PC-9 (cell line): Measurements from ENCODE around the gene FOLR2. TPM values are rescaled to one million over a fixed set of nuclear protein-coding genes. Genes with fewer than 3 reads are reported as not detected.

Experiments
- BruUV-seq: library from RNA; stranded (reverse); fragments of 400-500 nt; replicated peaks from 2 replicates; lab custom pipeline; 2021; lab: Mats Ljungman, UMichigan
- CTCF ChIA-PET: fragments of 300-600 bp; sonication (Branson Sonifier 250); formaldehyde crosslinking; loops from one replicate; lab custom pipeline; 2022; ENCODE audit warnings: antibody characterized with exemption; lab: Charles Lee
- POLR2A ChIA-PET: fragments of 300-600 bp; sonication (Branson Sonifier 250); formaldehyde crosslinking; loops from one replicate; lab custom pipeline; 2022; ENCODE audit warnings: antibody characterized with exemption; ENCODE audit not compliant: unreplicated experiment; lab: Charles Lee
- DNase-seq, 2 experiments: peaks; one replicate each; pipeline versions ENCODE4 v3.0.0 to v3.0.0-alpha.2; 2015 to 2022; ENCODE audit warnings: mixed read lengths in 1 of 2
- H2AFZ ChIP-seq: fragments of 200-600 bp; sonication (generic); 2 replicates; pipeline ENCODE4 v1.8.1; 2017; ENCODE audit warnings: antibody characterized with exemption
- H3F3A ChIP-seq: fragments of 200-600 bp; sonication (generic); 2 replicates; pipeline ENCODE4 v1.8.1; 2017; ENCODE audit warnings: antibody characterized with exemption, mild to moderate bottlenecking, low read depth; ENCODE audit not compliant: insufficient read depth
- H3K27ac ChIP-seq: fragments of 200-600 bp; sonication (generic); 2 replicates; pipeline ENCODE4 v1.6.1; 2016; ENCODE audit warnings: mixed run types
- H3K27me3 ChIP-seq: fragments of 200-600 bp; sonication (generic); 2 replicates; pipeline ENCODE4 v1.6.1; 2016; ENCODE audit warnings: low read depth, mixed run types; ENCODE audit not compliant: insufficient read depth
- H3K36me3 ChIP-seq: fragments of 200-600 bp; sonication (generic); 2 replicates; pipeline ENCODE4 v1.6.1; 2016; ENCODE audit warnings: low read depth, mixed run types
- H3K4me1 ChIP-seq: fragments of 200-600 bp; sonication (generic); replicated peaks from 2 replicates; pipeline ENCODE4 v1.6.1; 2016; ENCODE audit warnings: mixed run types; ENCODE audit not compliant: insufficient read depth
- H3K4me2 ChIP-seq: fragments of 200-600 bp; sonication (generic); 2 replicates; pipeline ENCODE4 v1.6.1; 2017; ENCODE audit warnings: mixed run types
- H3K4me3 ChIP-seq: fragments of 200-600 bp; sonication (generic); 2 replicates; pipeline ENCODE4 v1.6.1; 2016; ENCODE audit warnings: mixed run types
- H3K79me2 ChIP-seq: fragments of 200-600 bp; sonication (generic); 2 replicates; pipeline ENCODE4 v1.6.1; 2017; ENCODE audit warnings: low read depth, mixed run types
- H3K9me2 ChIP-seq: fragments of 200-600 bp; sonication (generic); 2 replicates; pipeline ENCODE4 v1.8.1; 2017; ENCODE audit warnings: mild to moderate bottlenecking; ENCODE audit not compliant: insufficient read depth
- H3K9me3 ChIP-seq: fragments of 200-600 bp; sonication (generic); 2 replicates; pipeline ENCODE4 v1.8.1; 2016; ENCODE audit warnings: low read depth; ENCODE audit not compliant: insufficient read depth
- H4K20me1 ChIP-seq: fragments of 200-600 bp; sonication (generic); 2 replicates; pipeline ENCODE4 v1.8.1; 2017; ENCODE audit not compliant: insufficient read depth
- EZH2 ChIP-seq: fragments of 200-600 bp; sonication (generic); IDR thresholded peaks from 2 replicates; pipeline ENCODE4 v1.8.0; 2017; ENCODE audit warnings: antibody characterized with exemption, low read depth
- intact Hi-C: fragments of 100-400 bp; cut with micrococcal nuclease; formaldehyde crosslinking; loops from one replicate; pipeline ENCODE4 v1.10.0; 2022; ENCODE audit not compliant: unreplicated experiment
- total RNA-seq: library from RNA; stranded (reverse); gene quantifications from 2 replicates; pipeline ENCODE4 v1.2.3, GENCODE V29; 2021
- TF ChIP-seq, protein P1 (sequence below): fragments of 200-600 bp; sonication (generic); conservative IDR thresholded peaks from 2 replicates; pipeline ENCODE4 v1.6.1; 2017; ENCODE audit warnings: mixed run types, antibody characterized with exemption, mild to moderate bottlenecking, moderate library complexity

The FOLR2 gene
- total RNA-seq, 1 experiment from 2014 or later: not detected

DNA sequence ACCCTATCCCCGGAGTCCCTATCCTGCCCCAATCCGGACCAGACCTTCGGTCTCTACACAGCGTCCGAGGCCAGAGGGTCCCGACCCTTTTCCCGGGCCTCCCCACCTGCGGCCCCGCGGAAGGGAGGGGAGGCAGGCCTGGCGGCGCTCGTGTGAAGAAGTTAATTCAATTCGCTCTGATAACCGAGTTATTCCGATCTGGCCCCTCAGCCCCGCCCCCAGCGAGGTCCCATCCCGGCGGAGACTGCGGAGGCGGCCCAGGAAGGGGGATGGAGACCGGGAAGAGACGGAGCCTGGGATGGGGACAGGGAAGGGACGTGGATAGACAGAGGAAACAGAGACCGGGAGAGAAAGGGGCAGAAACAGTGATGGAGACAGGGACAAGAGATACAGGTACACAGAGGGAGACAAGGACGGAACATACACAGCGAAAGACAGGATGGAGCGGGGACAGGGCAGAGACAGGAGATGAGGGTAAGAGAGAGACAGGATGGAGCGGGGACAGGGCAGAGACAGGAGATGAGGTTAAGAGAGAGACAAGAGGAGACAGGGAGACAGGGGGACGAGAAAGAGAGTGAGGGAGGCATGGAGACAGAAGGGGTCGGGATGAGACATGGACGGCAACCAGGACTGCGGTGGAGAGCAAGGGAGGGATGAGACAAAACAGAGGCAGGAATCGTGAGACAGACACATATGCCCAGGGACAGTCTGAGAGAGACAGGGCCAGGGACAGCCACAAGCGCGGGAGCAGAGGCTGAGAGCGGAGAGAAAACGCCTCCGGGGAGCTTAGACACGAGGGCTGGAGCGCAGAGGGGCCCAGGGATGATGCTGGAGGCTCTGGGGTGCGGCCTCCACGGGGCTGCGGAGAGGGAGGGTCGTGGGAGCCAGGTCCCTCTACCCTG is 28.0 kb downstream of the FOLR2 start:
- intact Hi-C loops: loop anchor here (5.0 kb wide), 1 partner anchor 168 kb away; no protein-coding TSS in a partner anchor
- no peaks in the 10 kb centered on the region for H3K9me3 ChIP-seq
- no peak overlapping the region for H2AFZ ChIP-seq
- no peaks in the 10 kb centered on the region for H3K9me2 ChIP-seq
- DNase-seq: no peak
- H3K27ac ChIP-seq: no peak overlapping the region
- BruUV-seq: no TSS peak
- no peaks in the 10 kb centered on the region for H4K20me1 ChIP-seq
- H3K79me2 ChIP-seq: no peaks in the 10 kb centered on the region
- peaks cover 31% of the 10 kb centered on the region; the same call in 1 of the 2 replicates for H3K27me3 ChIP-seq
- H3F3A ChIP-seq: no peaks in the 10 kb centered on the region
- no peak for TF ChIP-seq EZH2
- TF ChIP-seq, protein P1, sequence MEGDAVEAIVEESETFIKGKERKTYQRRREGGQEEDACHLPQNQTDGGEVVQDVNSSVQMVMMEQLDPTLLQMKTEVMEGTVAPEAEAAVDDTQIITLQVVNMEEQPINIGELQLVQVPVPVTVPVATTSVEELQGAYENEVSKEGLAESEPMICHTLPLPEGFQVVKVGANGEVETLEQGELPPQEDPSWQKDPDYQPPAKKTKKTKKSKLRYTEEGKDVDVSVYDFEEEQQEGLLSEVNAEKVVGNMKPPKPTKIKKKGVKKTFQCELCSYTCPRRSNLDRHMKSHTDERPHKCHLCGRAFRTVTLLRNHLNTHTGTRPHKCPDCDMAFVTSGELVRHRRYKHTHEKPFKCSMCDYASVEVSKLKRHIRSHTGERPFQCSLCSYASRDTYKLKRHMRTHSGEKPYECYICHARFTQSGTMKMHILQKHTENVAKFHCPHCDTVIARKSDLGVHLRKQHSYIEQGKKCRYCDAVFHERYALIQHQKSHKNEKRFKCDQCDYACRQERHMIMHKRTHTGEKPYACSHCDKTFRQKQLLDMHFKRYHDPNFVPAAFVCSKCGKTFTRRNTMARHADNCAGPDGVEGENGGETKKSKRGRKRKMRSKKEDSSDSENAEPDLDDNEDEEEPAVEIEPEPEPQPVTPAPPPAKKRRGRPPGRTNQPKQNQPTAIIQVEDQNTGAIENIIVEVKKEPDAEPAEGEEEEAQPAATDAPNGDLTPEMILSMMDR: no peak
- no peaks in the 10 kb centered on the region for H3K4me1 ChIP-seq
- no peak overlapping the region for H3K4me2 ChIP-seq
- CTCF ChIA-PET: interaction anchor here (1.4 kb wide), 1 partner anchor 186 kb away, joined by 3 read pairs; no protein-coding TSS in a partner anchor
- POLR2A ChIA-PET: no interaction called here
- H3K36me3 ChIP-seq: no peaks in the 10 kb centered on the region
- H3K4me3 ChIP-seq: no peak overlapping the region

DNA sequence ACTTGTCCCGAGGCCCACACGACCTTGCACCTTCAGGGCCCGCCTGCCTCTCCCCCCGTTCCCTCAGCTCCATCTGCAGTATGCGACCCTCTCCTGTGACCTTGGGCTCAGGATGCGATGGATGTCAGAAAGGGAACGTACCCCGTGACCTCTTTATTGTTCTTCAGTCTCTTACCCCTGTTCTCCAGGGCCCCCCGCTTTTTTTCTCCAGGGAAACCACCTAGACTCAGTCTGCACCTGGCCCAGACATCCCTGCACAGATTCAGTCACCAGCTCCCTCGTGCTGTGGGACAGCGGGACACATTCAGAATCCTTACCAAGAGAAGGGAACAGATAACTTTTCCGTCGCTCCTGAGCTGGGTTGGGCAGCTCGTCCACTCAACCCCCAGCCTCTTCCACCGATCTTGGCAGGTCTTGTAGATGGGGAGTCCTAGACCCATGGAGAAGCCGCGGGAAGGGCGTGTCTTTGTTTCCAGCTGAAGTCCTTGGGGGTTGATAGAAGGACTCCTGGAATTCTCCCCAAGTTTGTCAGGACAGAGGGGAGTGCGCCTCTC is 28.7 kb downstream of the FOLR2 start:
- Histone ChIP-seq H3F3A (no peaks in the 10 kb centered on the region), H3K4me2 (no peak overlapping the region), H3K27me3 (peaks cover 37% of the 10 kb centered on the region; the same call in 1 of the 2 replicates), H3K4me3 (no peak overlapping the region), H4K20me1 (no peaks in the 10 kb centered on the region), H3K36me3 (no peaks in the 10 kb centered on the region), H3K79me2 (no peaks in the 10 kb centered on the region), H3K9me3 (no peaks in the 10 kb centered on the region), H2AFZ (no peak overlapping the region), H3K4me1 (no peaks in the 10 kb centered on the region), H3K27ac (no peak overlapping the region), H3K9me2 (no peaks in the 10 kb centered on the region)
- TF ChIP-seq, protein P1: no peak
- TF ChIP-seq EZH2: no peak
- DNase-seq: no peak
- no TSS peak for BruUV-seq
- CTCF ChIA-PET: interaction anchor here (0.7 to 1.4 kb wide), 2 partner anchors 101 to 186 kb away, joined by 3 read pairs; no protein-coding TSS in a partner anchor
- POLR2A ChIA-PET: no interaction called here
- intact Hi-C loops: loop anchor here (5.0 kb wide), 1 partner anchor 167 kb away; no protein-coding TSS in a partner anchor

DNA sequence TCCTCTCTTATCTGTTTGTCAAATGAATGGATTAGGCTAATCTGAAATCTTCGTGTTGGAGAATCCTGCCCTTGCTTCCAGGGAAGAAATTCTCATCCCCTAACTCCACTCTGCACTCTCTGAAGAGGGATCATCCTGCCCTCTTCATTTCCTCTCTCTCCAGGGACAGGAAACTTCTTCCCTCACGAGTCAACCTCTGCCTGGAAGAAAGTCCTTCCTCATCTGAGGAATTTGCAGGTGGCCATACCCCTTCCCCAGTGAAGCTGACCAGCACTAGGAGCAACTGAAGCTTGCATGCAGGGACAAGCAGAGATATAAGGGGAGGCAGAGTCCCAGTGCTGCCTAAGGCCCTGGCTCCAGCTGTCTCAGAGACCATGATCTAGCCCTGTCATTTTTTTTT is 31.0 kb downstream of the FOLR2 start:
- no peak overlapping the region for H3K27ac ChIP-seq
- no TSS peak for BruUV-seq
- H4K20me1 ChIP-seq: no peaks in the 10 kb centered on the region
- no peak for TF ChIP-seq EZH2
- TF ChIP-seq, protein P1: no peak
- H3K9me3 ChIP-seq: no peaks in the 10 kb centered on the region
- DNase-seq: no peak
- H3K27me3 ChIP-seq: peaks cover 47% of the 10 kb centered on the region; the same call in 1 of the 2 replicates
- no peaks in the 10 kb centered on the region for H3K9me2 ChIP-seq
- no peaks in the 10 kb centered on the region for H3K4me1 ChIP-seq
- H3K4me2 ChIP-seq: no peak overlapping the region
- H2AFZ ChIP-seq: no peak overlapping the region
- H3F3A ChIP-seq: no peaks in the 10 kb centered on the region
- intact Hi-C loops: loop anchor here (5.0 kb wide), 1 partner anchor 165 kb away; no protein-coding TSS in a partner anchor
- H3K79me2 ChIP-seq: no peaks in the 10 kb centered on the region
- H3K36me3 ChIP-seq: no peaks in the 10 kb centered on the region
- ChIA-PET POLR2A (no interaction called here), CTCF (interaction anchor here (0.7 kb wide), 1 partner anchor 274 kb away, joined by 3 read pairs; no protein-coding TSS in a partner anchor)
- H3K4me3 ChIP-seq: no peak overlapping the region
